ENCODE data around the gene PLXNC1.

Gene PLXNC1

GRCh38 chr12:94116191-94116590 is 32.2 kb upstream of the PLXNC1 start:
- TF ChIP-seq ZFX (IDR thresholded peaks at IDR 0.05) (no peak), CTCF (conservative IDR thresholded peaks at IDR 0.05) (no peak)
- no peak overlapping the region for H3K27ac ChIP-seq

- no peak overlapping the region for H3K27ac ChIP-seq
- TF ChIP-seq ZFX (IDR thresholded peaks at IDR 0.05) (no peak), CTCF (conservative IDR thresholded peaks at IDR 0.05) (no peak)
Observed at GRCh38 chr12:94121886-94122285, 26.5 kb upstream of the PLXNC1 start.

- no peak for TF ChIP-seq ZFX (IDR thresholded peaks at IDR 0.05)
- TF ChIP-seq CTCF (conservative IDR thresholded peaks at IDR 0.05): no peak
- H3K27ac ChIP-seq: no peak overlapping the region
Observed at GRCh38 chr12:94122591-94122990, 25.8 kb upstream of the PLXNC1 start.

DNA sequence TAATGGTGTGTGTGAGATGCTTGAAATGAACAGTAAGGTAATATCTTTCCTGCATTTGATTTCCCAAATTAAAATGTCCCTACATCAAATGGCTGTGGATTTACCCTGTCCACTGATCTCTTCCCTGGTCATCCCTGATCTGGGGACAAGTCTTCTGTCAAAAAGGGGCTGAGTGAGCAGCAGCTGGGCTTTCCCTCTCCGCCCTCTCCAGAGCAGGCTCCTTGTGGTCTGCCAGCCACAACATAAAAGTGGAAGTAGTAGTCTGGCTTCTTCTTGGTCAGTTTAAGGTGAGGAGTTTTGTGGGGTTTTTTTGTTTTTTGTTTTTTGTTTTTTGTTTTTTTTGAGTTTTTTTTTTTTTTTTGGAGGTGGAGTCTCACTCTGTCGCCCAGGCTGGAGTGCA is 25.2 kb upstream of the PLXNC1 start:
- TF ChIP-seq CTCF (conservative IDR thresholded peaks at IDR 0.05): no peak
- TF ChIP-seq ZFX (IDR thresholded peaks at IDR 0.05): no peak
- no peak overlapping the region for H3K27ac ChIP-seq

- H3K27ac ChIP-seq: no peak overlapping the region
- TF ChIP-seq CTCF (conservative IDR thresholded peaks at IDR 0.05) (no peak), ZFX (IDR thresholded peaks at IDR 0.05) (no peak)
Observed at GRCh38 chr12:94126067-94126466, 22.3 kb upstream of the PLXNC1 start.

- H3K27ac ChIP-seq: no peak overlapping the region
- TF ChIP-seq ZFX (IDR thresholded peaks at IDR 0.05) (no peak), CTCF (conservative IDR thresholded peaks at IDR 0.05) (no peak)
Observed at GRCh38 chr12:94127239-94128131, 20.9 kb upstream of the PLXNC1 start.

DNA sequence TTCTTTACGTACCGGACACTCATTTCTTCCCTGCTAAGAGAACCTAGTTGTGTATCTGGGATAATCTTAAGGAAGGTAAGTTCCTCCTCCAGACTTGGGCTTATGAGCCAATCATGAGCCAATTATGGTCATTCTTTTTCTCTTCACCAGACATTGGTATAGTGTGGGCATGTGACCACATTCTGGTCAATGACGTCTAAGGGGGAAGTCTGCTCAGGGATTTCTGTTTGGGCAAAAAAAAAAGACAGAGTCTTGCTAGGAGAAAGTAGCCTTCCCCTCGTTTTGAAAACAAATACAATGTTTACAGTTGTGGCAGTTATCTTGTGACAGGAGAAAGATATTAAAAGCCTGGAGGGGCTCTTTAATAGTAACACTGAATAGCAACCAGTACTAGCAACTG is 20.1 kb upstream of the PLXNC1 start:
- TF ChIP-seq ZFX (IDR thresholded peaks at IDR 0.05) (no peak), CTCF (conservative IDR thresholded peaks at IDR 0.05) (no peak)
- H3K27ac ChIP-seq: no peak overlapping the region
